ENCODE data around the gene MS4A6E.
"Not testable (repeated sequence)": the region's sequence is repeated elsewhere in the genome, so short reads cannot be mapped to it uniquely, and the experiment has no call there.

MS4A6E gene

GRCh38 chr11:60326955-60327354, at the start of gene MS4A6E:
Gene MS4A6E (plus strand): TSS chr11:60327255. CDS start chr11:60334896, 7,641 bp downstream.
- no peak for DNase-seq (ENCODE audit: low read depth in 2 of 2)

DNA sequence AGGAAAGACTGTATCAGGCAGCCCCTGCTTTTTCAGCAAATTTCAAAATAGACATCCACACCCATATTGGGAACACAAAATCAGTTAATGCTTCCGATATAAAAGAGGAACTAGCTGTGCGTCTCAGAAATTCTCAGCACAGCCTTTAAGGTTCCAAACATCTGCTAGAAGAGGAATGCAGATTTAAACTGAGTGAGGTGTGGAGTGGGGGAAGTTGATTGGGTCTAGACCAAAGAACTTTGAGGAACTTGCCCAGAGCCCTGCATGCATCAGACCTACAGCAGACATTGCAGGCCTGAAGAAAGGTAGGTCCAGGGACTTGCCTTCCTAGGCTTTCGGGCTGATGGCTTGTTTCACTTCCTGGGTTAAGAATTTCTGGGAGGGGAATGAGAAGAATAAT, 46.6 kb upstream of the MS4A6E start, which contains the start of gene MS4A4A:
MS4A4A (plus strand) TSS at position 255 of the 400 bp plus-strand sequence; CDS start at position 265, 10 bp downstream.
- DNase-seq (ENCODE audit: low read depth in 2 of 2): no peak

DNA sequence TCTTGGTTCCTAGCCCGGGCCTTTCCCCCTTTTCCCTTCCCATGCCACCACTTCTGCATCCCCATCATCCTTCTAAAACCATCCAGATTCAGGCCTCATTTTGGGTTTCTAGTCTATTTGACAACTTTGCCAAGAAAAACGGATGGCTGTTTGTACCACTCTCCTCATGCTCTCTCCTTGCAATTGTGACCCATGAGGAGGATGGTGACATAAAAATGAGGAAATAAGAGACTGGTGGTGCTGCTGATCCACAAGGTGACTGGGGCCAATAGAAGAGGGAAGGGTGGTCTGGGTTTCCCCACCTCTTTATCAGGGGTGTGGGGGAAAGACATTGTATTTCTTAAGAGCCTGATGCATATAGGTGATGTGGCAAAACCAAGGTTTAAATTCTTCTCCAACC, 45.6 kb upstream of the MS4A6E start:
- DNase-seq (ENCODE audit: low read depth in 2 of 2): no peak

DNA sequence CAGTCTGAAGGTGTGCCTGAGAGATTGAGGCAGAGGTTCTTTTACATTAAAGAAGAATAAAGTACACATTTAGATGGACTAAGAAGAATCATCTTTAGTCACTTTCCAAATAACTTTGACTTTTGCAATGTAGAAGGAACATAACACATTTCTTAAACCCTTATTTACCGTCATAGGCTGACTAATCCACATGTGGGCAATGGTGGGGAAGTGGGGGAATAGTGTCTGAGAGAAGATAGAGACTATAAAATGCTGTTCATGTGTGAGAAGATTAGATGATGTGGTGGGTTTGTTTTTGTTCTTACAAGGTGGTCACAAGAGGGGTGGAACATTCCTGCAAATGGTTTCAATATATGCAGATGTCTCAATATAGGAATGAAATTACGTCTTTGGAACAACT, 44.8 kb upstream of the MS4A6E start:
- DNase-seq (ENCODE audit: low read depth in 2 of 2): no peak

DNA sequence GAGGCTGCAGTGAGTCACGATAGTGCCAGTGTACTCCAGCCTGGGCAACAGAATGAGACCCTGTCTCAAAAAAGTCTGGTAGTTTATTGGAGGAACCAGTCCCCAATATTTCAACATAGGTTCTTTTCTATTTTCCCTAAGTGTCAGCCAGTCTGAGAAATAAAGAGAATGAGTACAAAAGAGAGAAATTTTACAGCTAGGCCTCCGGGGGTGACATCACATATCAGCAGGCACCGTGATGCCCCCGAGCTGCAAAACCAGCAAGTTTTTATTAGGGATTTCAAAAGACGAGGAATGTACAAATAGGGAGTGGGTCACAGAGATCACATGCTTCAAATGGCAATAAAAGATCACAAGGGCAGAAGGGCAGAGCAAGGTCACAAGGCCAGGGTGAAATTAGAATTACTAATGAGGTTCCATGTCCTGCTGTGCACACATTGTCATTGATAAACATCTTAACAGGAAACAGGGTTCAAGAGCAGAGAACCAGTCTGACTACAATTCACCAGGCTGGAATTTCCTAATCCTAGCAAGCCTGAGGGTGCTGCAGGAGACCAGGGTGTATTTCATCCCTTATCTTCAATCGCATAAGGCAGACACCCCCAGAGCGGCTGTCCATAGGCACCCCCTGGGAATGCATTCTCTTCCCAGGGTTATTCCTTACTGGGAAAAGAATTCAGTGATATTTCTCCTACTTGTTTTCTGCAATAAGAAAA, 41.5 kb upstream of the MS4A6E start:
- DNase-seq (ENCODE audit: low read depth in 2 of 2): not testable (repeated sequence)

- no peak for DNase-seq (ENCODE audit: low read depth in 2 of 2)
Observed at GRCh38 chr11:60288531-60288930, 38.5 kb upstream of the MS4A6E start.

DNA sequence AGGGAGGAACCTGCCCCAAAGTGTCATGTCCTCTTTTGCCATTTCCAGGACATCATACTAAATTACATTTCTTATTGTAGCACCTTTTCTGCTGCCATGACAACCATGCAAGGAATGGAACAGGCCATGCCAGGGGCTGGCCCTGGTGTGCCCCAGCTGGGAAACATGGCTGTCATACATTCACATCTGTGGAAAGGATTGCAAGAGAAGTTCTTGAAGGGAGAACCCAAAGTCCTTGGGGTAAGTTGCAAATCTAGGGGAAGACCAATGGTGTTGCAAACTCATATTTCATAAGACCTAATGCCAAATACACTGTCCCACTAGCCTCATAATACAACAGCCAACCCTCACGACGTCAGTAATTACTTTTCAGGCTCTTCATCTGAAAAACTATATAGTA, 34.9 kb upstream of the MS4A6E start:
- DNase-seq (ENCODE audit: low read depth in 2 of 2): no peak

GRCh38 chr11:60301178-60301577, 25.9 kb upstream of the MS4A6E start:
- DNase-seq (ENCODE audit: low read depth in 2 of 2): no peak

- DNase-seq (ENCODE audit: low read depth in 2 of 2): not testable (repeated sequence)
Observed at GRCh38 chr11:60301884-60302283, 25.2 kb upstream of the MS4A6E start.

DNA sequence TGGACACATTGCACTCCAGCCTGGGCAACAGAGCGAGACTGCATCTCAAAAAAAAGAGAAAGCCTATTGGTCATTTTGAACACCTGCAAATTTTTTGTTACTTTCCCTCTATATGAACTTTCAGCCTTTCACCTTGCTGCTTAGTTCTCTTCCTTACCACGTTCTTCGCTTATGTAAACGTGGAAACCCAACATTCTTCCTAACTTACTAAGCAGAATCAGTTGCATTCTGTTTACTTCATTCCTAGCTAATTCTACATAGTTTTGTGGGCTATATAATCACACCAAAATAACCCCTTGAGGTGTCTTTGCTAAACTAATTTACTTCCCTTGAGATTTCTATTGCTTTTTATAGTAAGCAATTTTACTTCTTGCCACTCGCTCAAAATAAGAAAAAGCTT, 23.4 kb upstream of the MS4A6E start:
- no peak for DNase-seq (ENCODE audit: low read depth in 2 of 2)

DNA sequence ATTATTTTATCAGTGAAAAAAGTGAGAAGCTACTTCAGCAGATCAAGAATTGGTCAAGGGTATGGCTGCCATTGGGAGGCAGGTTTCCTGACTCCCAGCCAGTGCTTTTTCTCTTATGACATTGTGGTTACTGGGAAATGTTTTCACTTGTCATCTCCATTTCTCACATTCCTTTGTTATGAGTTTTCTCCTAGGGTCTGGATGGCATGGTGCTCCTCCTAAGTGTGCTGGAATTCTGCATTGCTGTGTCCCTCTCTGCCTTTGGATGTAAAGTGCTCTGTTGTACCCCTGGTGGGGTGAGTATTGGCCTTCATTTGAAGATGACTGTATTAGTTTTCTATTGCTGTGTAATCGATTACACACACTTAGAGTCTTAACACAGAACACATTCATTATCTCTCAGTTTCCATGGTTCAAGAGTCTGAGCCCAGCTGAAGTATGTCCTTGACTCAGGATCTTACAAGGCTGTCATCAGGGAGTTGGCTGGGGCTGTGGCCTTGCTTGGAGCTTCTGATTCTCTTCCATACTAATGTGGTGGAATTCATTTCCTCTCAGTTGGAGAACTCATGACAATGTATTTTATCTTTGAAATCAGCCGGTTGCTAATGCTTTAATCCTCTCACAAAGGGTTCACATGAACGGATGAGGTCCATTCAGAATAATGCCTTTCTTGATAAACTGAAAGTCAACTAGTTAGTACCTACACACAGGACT, 21.0 kb upstream of the MS4A6E start:
- DNase-seq (ENCODE audit: low read depth in 2 of 2): no peak

- no peak for DNase-seq (ENCODE audit: low read depth in 2 of 2)
Observed at GRCh38 chr11:60307507-60308195, 19.4 kb upstream of the MS4A6E start.

GRCh38 chr11:60310407-60310998, 16.6 kb upstream of the MS4A6E start:
- DNase-seq (ENCODE audit: low read depth in 2 of 2): no peak

GRCh38 chr11:60314635-60315321, 12.3 kb upstream of the MS4A6E start:
- DNase-seq (ENCODE audit: low read depth in 2 of 2): no peak

GRCh38 chr11:60315871-60316270, 11.2 kb upstream of the MS4A6E start:
- no peak for DNase-seq (ENCODE audit: low read depth in 2 of 2)

DNA sequence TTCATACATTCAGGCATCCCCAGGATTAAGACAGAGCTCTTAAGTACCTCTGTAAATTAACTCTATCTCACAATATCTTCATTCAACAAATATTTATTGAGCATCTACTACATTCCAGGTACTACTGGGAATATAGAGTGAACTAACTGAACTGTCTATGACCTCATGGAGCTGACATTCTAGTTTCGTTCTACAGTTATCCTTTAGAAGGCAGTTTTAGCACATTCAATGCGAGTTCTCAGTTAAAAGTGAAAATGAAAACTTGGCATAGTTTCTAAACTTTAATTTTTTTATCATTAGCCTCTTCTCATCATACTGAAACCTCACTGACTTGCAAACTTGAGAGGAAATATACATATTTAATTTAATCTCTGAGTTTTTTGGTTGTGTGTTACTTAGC, 10.7 kb upstream of the MS4A6E start:
- DNase-seq (ENCODE audit: low read depth in 2 of 2): no peak

- DNase-seq (ENCODE audit: low read depth in 2 of 2): no peak
Observed at GRCh38 chr11:60318726-60319125, 8.3 kb upstream of the MS4A6E start.

DNA sequence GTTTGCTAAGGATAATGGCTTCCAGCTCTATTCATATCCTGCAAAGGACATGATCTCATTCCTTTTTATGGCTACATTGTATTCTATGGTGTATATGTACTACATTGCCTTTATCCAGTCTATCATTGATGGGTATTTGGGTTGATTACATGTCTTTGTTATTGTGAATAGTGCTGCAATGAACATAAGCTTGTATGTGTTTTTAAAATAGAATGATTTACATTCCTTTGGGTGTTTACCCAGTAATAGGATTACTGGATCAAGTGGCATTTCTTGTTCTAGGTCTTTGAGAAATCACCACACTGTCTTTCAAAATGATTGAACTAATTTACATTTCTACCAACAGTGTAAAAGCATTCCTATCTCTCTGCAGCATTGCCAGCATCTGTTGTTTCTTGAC, 6.0 kb upstream of the MS4A6E start:
- no peak for DNase-seq (ENCODE audit: low read depth in 2 of 2)

DNA sequence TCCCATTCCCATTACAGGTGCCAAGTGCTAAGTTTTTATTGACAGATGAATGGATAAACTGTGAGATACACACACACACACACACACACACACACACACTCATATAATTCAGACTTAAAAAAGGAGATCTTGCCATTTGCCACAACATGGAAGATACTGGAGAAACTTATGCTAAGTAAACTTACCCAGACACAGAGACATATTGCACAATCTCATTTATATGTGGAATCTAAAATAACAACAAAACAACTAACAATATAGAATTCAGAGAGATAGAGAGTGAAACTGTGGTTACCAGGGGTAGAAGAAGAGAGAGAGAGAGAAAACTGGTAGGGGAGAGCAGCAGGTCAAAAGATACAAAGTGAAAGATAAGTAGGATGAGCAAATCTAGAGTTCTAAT, 1.4 kb downstream of the MS4A6E start:
- no peak for DNase-seq (ENCODE audit: low read depth in 2 of 2)

DNA sequence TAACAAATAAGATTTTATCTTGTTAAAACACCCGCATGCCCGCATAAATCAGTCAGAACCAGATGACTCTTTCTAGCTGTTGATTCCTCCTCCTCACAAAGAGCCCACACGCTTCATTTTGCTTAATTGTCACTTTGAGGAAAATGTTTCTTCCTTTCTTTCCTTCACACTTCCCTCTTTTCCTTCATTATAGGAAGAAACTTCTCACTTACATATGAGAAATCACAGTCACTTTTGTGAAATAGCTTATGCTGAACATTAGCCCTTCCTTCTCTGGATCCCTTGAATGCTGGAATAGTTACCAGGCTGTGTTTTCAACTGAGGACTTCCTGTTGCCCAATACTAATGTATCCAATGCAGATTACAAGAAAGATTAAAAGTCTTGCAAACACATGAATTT, 5.8 kb downstream of the MS4A6E start:
- no peak for DNase-seq (ENCODE audit: low read depth in 2 of 2)

DNA sequence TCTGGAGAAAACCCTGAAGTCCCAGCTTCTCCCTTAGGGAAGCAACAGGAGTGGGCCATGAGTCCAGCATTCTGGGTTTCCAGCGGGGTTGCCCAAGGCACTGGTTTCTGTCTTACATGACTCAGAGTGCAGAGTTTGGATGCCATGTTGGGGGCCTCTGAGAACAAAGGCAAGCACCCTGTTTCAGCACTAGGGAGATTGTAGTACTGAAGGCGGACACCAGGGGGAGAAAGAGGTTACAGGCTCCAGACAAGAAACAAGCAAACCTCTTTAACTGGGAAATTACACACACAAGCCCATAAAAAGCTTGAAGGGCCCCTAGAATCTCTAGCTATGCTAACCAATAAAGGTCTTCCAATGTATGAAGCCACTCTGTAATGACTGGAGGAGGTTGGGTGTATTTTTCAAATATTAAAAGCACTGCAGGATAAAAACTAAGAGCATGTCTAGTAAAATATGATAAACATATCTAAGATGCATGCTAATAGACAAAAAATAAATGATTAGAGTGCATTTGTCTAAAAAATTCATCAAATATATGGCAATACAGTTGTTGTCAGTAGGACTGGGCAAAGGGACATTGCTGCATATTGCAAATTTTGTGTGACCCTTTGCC, 7.1 kb downstream of the MS4A6E start:
- DNase-seq (ENCODE audit: low read depth in 2 of 2): peak; percentile 59 to 66

Measured in activated CD4-positive, alpha-beta T cell treated with anti-CD3 and anti-CD28 coated beads for 24 hours (primary cell).